ENCODE results near the gene PRKN.

Gene PRKN

GRCh38 chr6:162372106-162372505 lies 355.5 kb downstream of the PRKN start:
- no peak overlapping the region for H3K27ac ChIP-seq (ENCODE audit: low read depth, low read length)
- H3K9ac ChIP-seq (ENCODE audit: low read length), result no peak overlapping the region
- H3K36me3 ChIP-seq (ENCODE audit: insufficient read depth, low read length), result no peaks in the 10 kb centered on the region
- H3K9me3 ChIP-seq (ENCODE audit: low read length), result no peaks in the 10 kb centered on the region
- no peaks in the 10 kb centered on the region for H3K4me1 ChIP-seq (ENCODE audit: insufficient read depth, low read length)
- no peak overlapping the region for H3K4me3 ChIP-seq (ENCODE audit: low read depth in 1 of 2, low read length in 2 of 2)
- H3K27me3 ChIP-seq (ENCODE audit: control insufficient read depth in 1 of 2, insufficient read depth in 2 of 2, low read length in 2 of 2), result no peaks in the 10 kb centered on the region

DNA sequence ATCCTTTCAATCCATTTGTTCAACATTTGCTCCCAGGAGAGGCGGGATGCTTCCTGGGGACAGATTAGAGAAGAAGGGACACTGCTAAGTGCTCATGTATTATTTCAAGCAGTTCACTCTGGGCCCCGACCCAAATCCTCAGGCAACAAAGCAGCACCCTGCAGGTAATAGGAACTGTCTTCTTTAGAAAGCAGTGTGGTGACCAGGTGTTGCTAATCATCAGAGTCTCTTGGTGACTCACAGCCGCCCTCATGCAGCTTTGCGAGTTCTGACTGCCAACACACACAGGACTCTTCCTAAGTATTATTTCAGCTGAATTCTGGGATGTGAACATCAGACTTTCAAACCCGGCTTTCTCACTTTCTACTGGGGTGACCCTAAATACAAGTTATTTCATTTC lies 356.4 kb downstream of the PRKN start:
- no peak overlapping the region for H3K9ac ChIP-seq (ENCODE audit: low read length)
- no peak overlapping the region for H3K4me3 ChIP-seq (ENCODE audit: low read depth in 1 of 2, low read length in 2 of 2)
- H3K9me3 ChIP-seq (ENCODE audit: low read length), result no peaks in the 10 kb centered on the region
- no peaks in the 10 kb centered on the region for H3K36me3 ChIP-seq (ENCODE audit: insufficient read depth, low read length)
- no peaks in the 10 kb centered on the region for H3K27me3 ChIP-seq (ENCODE audit: control insufficient read depth in 1 of 2, insufficient read depth in 2 of 2, low read length in 2 of 2)
- H3K4me1 ChIP-seq (ENCODE audit: insufficient read depth, low read length), result no peaks in the 10 kb centered on the region
- no peak overlapping the region for H3K27ac ChIP-seq (ENCODE audit: low read depth, low read length)

DNA sequence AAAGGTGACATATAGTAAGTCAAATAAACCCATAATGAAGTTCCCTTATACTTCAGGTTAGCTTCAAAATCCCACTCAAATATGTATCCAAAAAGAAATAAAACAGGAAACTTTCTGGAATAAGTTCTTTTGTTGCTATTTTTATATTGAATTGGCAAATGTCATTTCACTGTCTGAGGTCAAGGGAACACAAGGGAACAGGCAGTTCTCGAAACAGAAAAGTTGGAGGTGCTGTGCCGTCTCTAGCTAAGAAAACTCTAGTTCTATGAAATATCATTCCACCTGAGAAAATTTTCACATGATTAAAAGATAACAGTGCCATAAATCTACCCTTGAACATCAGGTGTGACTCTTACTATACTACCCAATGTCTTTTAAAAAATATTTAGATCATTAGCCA lies 358.5 kb downstream of the PRKN start:
- Histone ChIP-seq H3K4me3 (ENCODE audit: low read depth in 1 of 2, low read length in 2 of 2) (no peak overlapping the region), H3K4me1 (ENCODE audit: insufficient read depth, low read length) (no peaks in the 10 kb centered on the region), H3K9me3 (ENCODE audit: low read length) (no peaks in the 10 kb centered on the region), H3K27me3 (ENCODE audit: control insufficient read depth in 1 of 2, insufficient read depth in 2 of 2, low read length in 2 of 2) (no peaks in the 10 kb centered on the region), H3K36me3 (ENCODE audit: insufficient read depth, low read length) (no peaks in the 10 kb centered on the region), H3K27ac (ENCODE audit: low read depth, low read length) (no peak overlapping the region), H3K9ac (ENCODE audit: low read length) (no peak overlapping the region)

GRCh38 chr6:162364488-162364887 lies 363.1 kb downstream of the PRKN start:
- Histone ChIP-seq H3K4me1 (ENCODE audit: insufficient read depth, low read length) (no peaks in the 10 kb centered on the region), H3K36me3 (ENCODE audit: insufficient read depth, low read length) (no peaks in the 10 kb centered on the region), H3K9me3 (ENCODE audit: low read length) (no peaks in the 10 kb centered on the region), H3K27ac (ENCODE audit: low read depth, low read length) (no peak overlapping the region), H3K27me3 (ENCODE audit: control insufficient read depth in 1 of 2, insufficient read depth in 2 of 2, low read length in 2 of 2) (no peaks in the 10 kb centered on the region), H3K4me3 (ENCODE audit: low read depth in 1 of 2, low read length in 2 of 2) (no peak overlapping the region), H3K9ac (ENCODE audit: low read length) (no peak overlapping the region)

GRCh38 chr6:162363757-162364156 lies 363.8 kb downstream of the PRKN start:
- Histone ChIP-seq H3K27me3 (ENCODE audit: control insufficient read depth in 1 of 2, insufficient read depth in 2 of 2, low read length in 2 of 2) (no peaks in the 10 kb centered on the region), H3K36me3 (ENCODE audit: insufficient read depth, low read length) (no peaks in the 10 kb centered on the region), H3K4me3 (ENCODE audit: low read depth in 1 of 2, low read length in 2 of 2) (no peak overlapping the region), H3K4me1 (ENCODE audit: insufficient read depth, low read length) (no peaks in the 10 kb centered on the region), H3K9ac (ENCODE audit: low read length) (no peak overlapping the region), H3K9me3 (ENCODE audit: low read length) (no peaks in the 10 kb centered on the region), H3K27ac (ENCODE audit: low read depth, low read length) (no peak overlapping the region)

DNA sequence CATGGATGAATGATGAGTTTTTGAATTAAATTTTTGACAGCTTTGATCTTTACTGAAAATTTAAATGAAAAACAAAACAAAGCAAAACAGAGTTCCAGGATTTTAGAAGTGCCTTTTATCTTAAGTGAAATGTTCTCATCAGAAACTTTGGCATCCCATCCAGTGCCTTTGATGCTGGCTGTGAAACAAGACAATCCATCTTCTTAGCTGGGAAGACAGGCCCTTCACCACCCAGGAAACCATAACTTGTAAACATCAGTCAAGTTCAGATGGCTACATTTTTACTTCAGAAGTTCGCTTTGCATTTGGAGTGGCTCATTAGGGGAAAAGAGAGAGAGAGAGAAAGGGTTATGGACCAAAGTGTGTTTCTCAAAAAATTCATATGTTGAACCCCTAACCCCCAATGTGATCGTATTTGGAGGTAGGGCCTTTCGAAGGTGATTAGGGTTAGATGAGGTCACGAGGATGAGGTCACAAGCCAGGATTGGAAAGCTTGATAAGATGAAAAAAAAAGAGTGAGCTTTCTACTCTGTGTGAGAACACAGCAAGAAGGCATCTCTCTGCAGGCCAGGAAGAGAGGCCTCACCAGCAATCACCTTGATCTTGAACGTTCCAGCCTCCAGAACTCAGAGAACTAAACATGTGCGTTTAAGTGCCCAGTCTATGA lies 366.5 kb downstream of the PRKN start:
- H3K4me3 ChIP-seq (ENCODE audit: low read depth in 1 of 2, low read length in 2 of 2), result no peak overlapping the region
- H3K36me3 ChIP-seq (ENCODE audit: insufficient read depth, low read length), result no peaks in the 10 kb centered on the region
- no peaks in the 10 kb centered on the region for H3K27me3 ChIP-seq (ENCODE audit: control insufficient read depth in 1 of 2, insufficient read depth in 2 of 2, low read length in 2 of 2)
- H3K27ac ChIP-seq (ENCODE audit: low read depth, low read length), result no peak overlapping the region
- no peaks in the 10 kb centered on the region for H3K4me1 ChIP-seq (ENCODE audit: insufficient read depth, low read length)
- no peaks in the 10 kb centered on the region for H3K9me3 ChIP-seq (ENCODE audit: low read length)
- no peak overlapping the region for H3K9ac ChIP-seq (ENCODE audit: low read length)

DNA sequence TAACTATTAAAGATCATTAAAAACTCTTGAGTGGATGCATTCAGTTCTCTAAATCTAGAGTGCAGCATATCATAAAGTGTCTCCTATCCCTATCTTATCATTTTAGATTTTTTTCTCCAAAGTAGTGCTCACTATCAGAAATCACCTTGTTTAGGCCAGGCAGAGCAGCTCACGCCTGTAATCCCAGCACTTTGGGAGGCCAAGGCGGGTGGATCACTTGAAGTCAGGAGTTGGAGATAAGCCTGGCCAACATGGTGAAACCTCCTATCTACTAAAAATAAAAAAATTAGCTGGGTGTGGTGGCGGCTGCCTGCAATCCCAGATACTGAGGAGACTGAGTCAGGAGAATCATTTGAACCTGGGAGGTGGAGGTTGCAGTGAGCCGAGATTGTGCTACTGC lies 368.9 kb downstream of the PRKN start:
- H3K9me3 ChIP-seq (ENCODE audit: low read length), result no peaks in the 10 kb centered on the region
- no peak overlapping the region for H3K4me3 ChIP-seq (ENCODE audit: low read depth in 1 of 2, low read length in 2 of 2)
- no peaks in the 10 kb centered on the region for H3K27me3 ChIP-seq (ENCODE audit: control insufficient read depth in 1 of 2, insufficient read depth in 2 of 2, low read length in 2 of 2)
- H3K27ac ChIP-seq (ENCODE audit: low read depth, low read length), result no peak overlapping the region
- no peak overlapping the region for H3K9ac ChIP-seq (ENCODE audit: low read length)
- H3K4me1 ChIP-seq (ENCODE audit: insufficient read depth, low read length), result no peaks in the 10 kb centered on the region
- H3K36me3 ChIP-seq (ENCODE audit: insufficient read depth, low read length), result no peaks in the 10 kb centered on the region

DNA sequence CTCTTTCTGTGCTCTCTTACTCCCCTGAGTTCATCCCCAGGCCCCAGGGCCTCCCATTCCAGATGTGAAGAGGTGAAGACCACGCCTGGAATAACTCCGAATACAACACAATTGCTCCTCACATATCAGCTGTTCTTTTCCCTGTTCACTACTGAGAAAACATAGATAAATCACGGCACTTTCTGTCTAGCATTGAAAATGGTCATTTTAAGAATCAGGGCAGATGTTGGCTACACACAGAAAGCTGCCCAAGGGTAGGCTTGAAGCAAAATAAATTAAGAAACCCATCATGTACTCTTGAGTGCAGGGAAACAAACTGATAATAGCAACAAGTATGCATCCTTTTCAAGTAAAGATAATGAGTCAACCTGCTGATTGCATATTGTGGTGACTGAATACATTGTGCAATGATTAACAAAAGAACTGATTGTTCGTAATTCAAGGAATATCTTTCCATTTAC lies 382.5 kb downstream of the PRKN start:
- Histone ChIP-seq H3K27ac (ENCODE audit: low read depth, low read length) (no peak overlapping the region), H3K4me3 (ENCODE audit: low read depth in 1 of 2, low read length in 2 of 2) (no peak overlapping the region), H3K36me3 (ENCODE audit: insufficient read depth, low read length) (no peaks in the 10 kb centered on the region), H3K9me3 (ENCODE audit: low read length) (no peaks in the 10 kb centered on the region), H3K9ac (ENCODE audit: low read length) (no peak overlapping the region), H3K27me3 (ENCODE audit: control insufficient read depth in 1 of 2, insufficient read depth in 2 of 2, low read length in 2 of 2) (no peaks in the 10 kb centered on the region), H3K4me1 (ENCODE audit: insufficient read depth, low read length) (no peaks in the 10 kb centered on the region)

DNA sequence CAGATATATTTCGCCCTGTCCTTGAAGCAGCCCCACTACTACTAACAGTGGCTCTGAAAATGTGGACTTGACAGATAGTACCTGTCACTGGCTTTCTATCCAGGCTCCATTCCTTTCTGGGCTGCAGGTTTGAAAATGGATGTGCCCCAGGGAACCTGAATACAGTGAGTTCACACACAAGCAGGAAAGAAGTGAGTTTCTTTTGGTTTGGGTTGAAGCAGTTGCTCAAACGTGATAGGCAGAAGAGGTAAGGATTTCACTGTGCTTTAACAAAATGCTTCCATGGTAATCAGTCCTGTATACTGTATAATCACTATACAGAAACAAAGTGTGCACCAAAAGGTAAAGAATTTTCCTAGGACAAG lies 382.9 kb downstream of the PRKN start:
- H3K27me3 ChIP-seq (ENCODE audit: control insufficient read depth in 1 of 2, insufficient read depth in 2 of 2, low read length in 2 of 2), result no peaks in the 10 kb centered on the region
- H3K36me3 ChIP-seq (ENCODE audit: insufficient read depth, low read length), result no peaks in the 10 kb centered on the region
- no peaks in the 10 kb centered on the region for H3K4me1 ChIP-seq (ENCODE audit: insufficient read depth, low read length)
- no peaks in the 10 kb centered on the region for H3K9me3 ChIP-seq (ENCODE audit: low read length)
- no peak overlapping the region for H3K9ac ChIP-seq (ENCODE audit: low read length)
- H3K4me3 ChIP-seq (ENCODE audit: low read depth in 1 of 2, low read length in 2 of 2), result no peak overlapping the region
- no peak overlapping the region for H3K27ac ChIP-seq (ENCODE audit: low read depth, low read length)

- no peaks in the 10 kb centered on the region for H3K27me3 ChIP-seq (ENCODE audit: control insufficient read depth in 1 of 2, insufficient read depth in 2 of 2, low read length in 2 of 2)
- no peak overlapping the region for H3K27ac ChIP-seq (ENCODE audit: low read depth, low read length)
- no peak overlapping the region for H3K4me3 ChIP-seq (ENCODE audit: low read depth in 1 of 2, low read length in 2 of 2)
- no peak overlapping the region for H3K9ac ChIP-seq (ENCODE audit: low read length)
- H3K9me3 ChIP-seq (ENCODE audit: low read length), result no peaks in the 10 kb centered on the region
- H3K36me3 ChIP-seq (ENCODE audit: insufficient read depth, low read length), result no peaks in the 10 kb centered on the region
- no peaks in the 10 kb centered on the region for H3K4me1 ChIP-seq (ENCODE audit: insufficient read depth, low read length)
Observed at GRCh38 chr6:162343936-162344645, 383.5 kb downstream of the PRKN start.

DNA sequence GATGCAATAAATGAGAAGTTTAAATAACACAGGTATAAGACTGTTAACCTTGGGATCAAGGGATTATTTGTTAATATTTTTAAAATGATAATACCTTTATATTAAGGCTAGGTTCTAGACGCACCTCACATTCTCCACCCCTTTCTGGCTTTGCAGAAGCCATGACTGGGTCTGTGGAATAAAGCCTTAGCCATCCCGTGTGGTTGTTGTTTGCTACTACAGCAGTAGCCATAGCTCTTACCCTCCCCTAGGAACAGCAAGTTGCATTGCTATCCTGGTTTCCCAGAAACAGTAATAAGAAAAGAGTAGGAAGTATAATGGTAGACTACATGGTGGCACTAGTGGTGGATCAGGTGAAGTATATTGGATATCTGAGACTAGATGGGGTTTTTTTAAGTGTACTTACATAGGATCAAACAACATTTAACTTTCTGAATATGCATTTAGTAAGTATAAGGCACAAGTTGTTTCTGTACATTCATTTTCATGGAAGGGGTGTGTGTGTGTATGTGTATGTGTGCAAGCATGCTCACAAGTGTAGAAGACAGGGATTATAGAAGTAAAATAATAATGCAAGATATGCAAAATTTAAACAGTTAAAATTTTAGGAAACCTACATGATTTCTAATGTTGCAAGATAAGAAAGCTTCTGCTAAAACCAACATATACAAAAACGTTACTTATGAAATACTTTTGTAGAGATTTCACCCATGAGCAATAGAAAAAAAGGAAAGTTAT lies 384.2 kb downstream of the PRKN start:
- H3K9ac ChIP-seq (ENCODE audit: low read length), result no peak overlapping the region
- H3K4me3 ChIP-seq (ENCODE audit: low read depth in 1 of 2, low read length in 2 of 2), result no peak overlapping the region
- no peak overlapping the region for H3K27ac ChIP-seq (ENCODE audit: low read depth, low read length)
- no peaks in the 10 kb centered on the region for H3K4me1 ChIP-seq (ENCODE audit: insufficient read depth, low read length)
- H3K9me3 ChIP-seq (ENCODE audit: low read length), result no peaks in the 10 kb centered on the region
- no peaks in the 10 kb centered on the region for H3K36me3 ChIP-seq (ENCODE audit: insufficient read depth, low read length)
- H3K27me3 ChIP-seq (ENCODE audit: control insufficient read depth in 1 of 2, insufficient read depth in 2 of 2, low read length in 2 of 2), result no peaks in the 10 kb centered on the region
